GM23248 (cell line): Measurements from ENCODE around the gene LSP1.

Source experiments
- EZH2 ChIP-seq: fragments of 200-600 bp; sonication (generic); IDR thresholded peaks from 2 replicates; pipeline ENCODE4 v1.6.1; 2018; ENCODE audit warnings: antibody characterized with exemption, mild to moderate bottlenecking; ENCODE audit not compliant: insufficient read depth, poor library complexity, severe bottlenecking
- EZH2phosphoT487 ChIP-seq: fragments of 200-600 bp; sonication (generic); IDR thresholded peaks from 2 replicates; pipeline ENCODE4 v1.6.1; 2018; ENCODE audit warnings: antibody characterized with exemption, moderate library complexity, mild to moderate bottlenecking, low read depth; ENCODE audit not compliant: insufficient read depth

DNA sequence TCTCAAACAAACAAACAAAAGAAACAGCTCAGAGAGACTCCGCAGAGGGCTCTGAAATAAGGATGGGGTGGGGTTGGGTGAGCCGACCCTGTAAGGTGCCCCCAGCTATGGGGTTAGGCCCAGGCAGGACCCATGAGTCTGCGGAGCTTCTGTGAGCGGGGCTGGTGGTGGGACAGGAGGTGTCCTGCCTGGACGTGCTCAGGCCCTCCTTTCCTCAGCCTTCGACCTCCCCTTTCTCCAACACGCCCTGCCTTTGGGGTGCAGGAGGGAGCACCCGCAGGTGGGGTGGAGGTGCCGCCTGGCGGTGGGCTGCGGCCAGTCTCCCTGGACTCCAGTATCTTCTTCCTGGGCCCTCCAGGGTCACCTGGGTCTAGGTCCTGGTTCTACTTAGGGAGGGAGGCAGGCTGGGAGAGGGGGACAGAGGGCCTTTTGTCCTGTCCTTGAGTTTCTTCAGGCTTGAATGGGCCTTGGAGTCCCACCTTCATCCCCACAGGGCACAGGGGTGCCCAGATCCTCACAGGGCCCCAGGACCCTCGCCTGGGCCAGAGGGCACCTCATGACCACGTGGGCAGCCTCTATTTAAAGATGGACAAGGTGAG, 26.6 kb downstream of the LSP1 start:
- TF ChIP-seq EZH2phosphoT487 (no peak), EZH2 (no peak)
